Fibroblast of skin of right quadriceps (primary cell): ENCODE measurements around the gene HBP1.
"Not testable (repeated sequence)": the region's sequence is repeated elsewhere in the genome, so short reads cannot be mapped to it uniquely, and the experiment has no call there.

Source experiments
- DNase-seq: peaks from one replicate; pipeline ENCODE4 v3.0.0-alpha.2; 2013

HBP1 gene

DNA sequence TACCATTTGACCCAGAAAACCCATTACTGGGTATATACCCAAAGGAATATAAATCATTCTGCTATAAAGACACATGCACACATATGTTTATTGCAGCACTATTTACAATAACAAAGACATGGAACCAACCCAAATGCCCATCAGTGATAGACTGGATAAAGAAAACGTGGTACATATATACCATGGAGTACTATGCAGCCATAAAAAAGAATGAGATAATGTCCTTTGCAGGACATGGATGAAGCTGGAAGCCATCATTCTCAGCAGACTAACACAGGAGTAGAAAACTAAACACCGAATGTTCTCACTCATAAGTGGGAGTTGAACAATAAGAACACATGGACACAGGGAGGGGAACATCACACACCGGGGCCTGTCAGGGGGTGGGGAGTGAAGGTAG, 13.1 kb upstream of the HBP1 start:
- not testable (repeated sequence) for DNase-seq

GRCh38 chr7:107157091-107157490, 11.7 kb upstream of the HBP1 start:
- DNase-seq = no peak

DNA sequence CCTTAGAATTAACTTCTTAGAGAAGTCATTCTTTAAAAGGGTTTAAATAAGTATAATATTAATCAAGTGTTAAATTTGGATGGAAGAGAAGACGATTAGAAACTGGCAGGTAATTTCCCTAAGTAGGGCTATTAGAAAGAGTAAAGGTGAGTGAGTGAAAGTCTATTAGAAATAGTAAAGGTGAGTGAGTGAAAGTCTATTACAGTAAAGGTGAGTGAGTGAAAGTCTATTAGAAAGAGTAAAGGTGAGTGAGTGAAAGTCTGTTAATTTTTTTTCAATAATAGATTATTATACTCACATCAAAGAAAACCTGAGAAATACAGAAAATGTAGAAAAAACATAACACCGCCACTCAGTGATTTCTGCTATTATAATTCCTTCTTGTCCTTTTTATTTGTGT, 10.8 kb upstream of the HBP1 start:
- DNase-seq = no peak

GRCh38 chr7:107160389-107160788, 8.4 kb upstream of the HBP1 start:
- no peak for DNase-seq

DNA sequence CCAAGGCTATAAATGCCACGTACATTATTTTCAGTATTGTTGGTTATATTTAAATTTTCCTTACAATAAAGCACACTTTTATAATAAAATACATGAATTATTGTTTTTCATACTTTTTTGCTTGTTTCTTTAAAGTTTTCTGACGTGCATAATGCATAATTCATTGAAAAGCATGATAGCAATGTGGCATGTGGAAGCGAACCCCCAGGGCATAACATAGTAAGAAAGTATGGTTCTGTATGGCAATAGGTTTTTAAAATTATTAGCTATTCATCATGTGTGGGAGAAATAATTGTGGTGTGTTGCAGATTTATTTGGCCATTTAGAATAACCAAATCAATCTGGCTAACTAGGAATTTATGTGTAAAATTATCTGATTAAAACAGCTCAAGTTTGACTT, 7.4 kb upstream of the HBP1 start:
- DNase-seq = no peak

GRCh38 chr7:107162475-107162874, 6.3 kb upstream of the HBP1 start:
- DNase-seq = no peak

GRCh38 chr7:107164092-107164491, 4.7 kb upstream of the HBP1 start:
- DNase-seq = no peak

DNA sequence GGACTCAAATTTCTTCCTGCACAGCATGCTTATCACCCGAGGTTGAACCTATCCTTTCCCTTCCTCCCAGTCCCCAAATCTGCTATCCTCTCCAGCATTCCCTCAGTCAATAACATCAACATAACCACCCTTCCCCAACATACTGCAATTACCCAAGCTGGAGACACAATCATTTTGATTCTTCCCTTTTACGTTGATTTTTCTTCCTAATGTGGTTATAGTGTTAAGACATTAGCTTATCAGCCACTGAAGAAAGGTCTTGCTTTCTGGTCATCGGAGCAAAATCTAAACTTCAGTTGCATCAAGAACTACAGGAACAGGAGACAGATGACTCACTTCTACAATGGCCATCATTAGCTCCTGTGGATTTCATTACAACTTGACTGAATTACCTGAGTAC, 3.5 kb upstream of the HBP1 start:
- no peak for DNase-seq

DNA sequence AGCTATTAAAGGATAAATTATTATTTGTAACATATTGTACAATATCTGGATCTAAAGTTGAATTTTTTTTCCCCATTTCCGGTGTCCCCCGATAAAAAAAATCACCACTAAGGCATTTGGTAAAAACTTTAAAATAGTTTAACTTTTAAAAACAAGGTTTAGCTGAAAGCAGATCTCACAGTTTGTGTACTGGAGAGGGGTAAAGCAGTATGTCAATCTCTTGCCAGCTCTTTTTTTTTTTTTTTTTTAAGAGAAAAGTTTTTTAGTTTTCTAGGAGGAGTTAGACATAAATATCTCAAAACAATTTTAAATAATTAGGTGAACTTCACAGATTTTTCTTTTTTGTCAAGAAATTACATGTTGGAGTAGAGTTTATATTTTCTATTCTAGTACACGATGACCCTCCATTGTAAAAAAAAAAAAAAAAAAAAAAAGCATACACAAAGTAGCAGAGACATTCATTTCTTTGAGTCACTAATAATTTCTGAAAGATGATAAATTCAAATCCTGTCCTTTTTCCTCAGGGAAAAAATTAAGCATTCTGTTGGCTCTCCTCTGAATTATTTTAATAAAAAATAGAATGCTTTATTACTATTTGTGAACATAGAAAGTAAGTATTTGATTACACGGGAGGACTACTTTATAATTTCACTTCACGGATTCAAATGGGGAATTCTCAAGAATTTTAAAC, 1.9 kb upstream of the HBP1 start:
- no peak for DNase-seq

DNA sequence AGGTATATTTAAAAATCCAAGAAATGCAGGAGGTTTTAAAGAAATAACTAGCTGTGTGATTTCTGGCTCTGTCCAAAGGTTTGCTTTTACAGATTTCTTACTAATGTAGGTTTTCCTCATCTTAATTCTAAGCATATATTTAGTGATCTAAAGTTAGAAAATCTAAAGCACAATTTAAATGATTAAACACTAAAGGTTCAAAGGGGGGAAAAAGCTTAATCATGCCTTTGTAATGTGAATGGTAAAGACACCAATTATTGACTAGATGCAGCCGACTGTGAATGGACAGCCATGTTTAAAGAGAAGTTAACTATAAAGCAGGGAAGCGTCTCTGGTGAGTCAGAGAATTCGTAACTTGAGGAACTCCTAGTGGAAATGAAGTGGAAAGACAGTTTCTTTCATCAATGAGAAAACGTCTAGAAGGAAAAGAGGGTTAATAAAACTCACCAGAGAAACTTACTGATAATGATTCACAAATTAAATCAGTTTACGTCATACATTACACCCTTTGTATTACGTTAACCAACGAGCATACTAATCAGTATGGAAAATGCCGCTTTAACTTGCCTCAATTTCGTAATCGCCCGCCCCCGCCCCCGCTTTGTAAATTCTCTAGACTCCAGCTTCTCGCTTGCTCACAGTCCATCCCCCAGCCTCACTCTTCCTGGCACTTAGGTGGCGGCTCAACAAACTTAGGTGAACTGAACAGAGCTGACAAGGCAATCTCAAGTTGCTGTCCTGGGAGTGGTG, 1.1 kb upstream of the HBP1 start:
- DNase-seq = peak; percentile 88

GRCh38 chr7:107169120-107170050, 582 bp downstream of the HBP1 start:
- peak; percentile 94 for DNase-seq

- no peak for DNase-seq
Observed at GRCh38 chr7:107170051-107170915, 1.5 kb downstream of the HBP1 start.

- DNase-seq = no peak
Observed at GRCh38 chr7:107171496-107171895, 2.7 kb downstream of the HBP1 start.

DNA sequence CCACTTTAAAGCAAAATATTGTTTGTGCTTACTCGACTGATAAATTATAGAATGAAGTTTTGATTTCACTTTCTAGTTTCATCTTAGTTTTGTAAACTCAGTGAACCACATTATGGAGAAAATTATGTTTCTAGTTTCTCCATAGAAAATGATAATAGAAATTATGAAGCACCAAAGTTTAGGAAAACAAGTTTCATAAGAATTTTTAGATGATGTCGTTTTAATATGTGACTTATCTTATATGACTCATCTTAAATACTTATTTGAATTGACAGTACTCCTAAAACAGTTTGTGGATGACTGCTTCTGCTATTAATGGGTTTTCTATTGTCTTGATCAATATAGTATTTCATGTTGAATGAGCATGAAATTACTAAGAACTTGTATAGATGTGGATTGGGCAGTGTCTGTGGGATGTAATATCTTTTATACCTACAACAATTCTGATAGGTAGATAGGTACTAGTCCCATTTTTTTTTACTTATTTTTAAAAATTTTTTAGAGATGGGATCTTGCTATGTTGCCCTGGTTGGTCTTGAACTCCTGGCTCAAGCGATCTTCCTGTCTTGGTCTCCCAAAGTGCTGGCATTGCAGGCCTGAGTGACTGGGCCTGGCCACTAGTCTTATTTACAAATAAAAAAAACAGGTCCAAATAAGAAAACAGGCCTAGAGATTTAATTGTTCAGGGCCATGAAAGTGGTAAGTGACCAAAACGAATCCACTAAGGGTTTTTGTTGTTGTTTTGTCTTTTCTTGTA, 3.7 kb downstream of the HBP1 start:
- no peak for DNase-seq

GRCh38 chr7:107173191-107173590, 4.4 kb downstream of the HBP1 start:
- no peak for DNase-seq

GRCh38 chr7:107173691-107174406, 5.0 kb downstream of the HBP1 start:
- no peak for DNase-seq

DNA sequence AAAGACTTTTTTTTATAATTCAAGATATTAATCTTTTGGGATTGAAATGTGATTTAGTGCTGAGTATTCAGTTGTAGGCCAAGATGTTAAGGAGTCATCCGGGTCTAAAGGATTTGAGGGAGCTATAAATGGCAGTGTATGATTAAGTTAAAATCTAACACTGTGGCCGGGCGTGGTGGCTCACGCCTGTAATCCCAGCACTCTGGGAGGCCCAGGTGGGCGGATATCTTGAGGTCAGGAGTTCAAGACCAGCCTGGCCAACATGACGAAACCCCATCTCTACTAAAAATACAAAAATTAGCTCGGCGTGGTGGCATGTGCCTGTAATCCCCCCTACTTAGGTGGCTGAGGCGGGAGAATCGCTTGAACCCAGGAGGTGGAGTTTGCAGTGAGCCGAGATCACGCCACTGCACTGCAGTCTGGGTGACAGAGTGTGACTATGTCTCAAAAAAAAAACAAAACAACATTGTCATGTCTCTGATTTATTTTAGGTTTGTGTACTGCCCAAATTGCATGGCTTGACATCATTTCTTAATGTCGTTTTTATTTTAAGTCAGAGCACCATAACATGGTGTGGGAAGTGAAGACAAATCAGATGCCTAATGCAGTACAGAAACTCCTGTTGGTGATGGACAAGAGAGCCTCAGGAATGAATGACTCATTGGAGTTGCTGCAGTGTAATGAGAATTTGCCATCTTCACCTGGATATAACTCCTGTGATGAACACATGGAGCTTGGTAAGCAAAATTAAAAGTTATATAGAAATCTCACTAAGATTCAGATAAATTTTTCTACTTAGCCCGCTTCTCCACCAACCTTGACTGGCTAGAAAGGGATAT, 10.7 kb downstream of the HBP1 start:
- DNase-seq = peak; percentile 44

- peak; percentile 88 for DNase-seq
Observed at GRCh38 chr7:107180378-107180777, 11.6 kb downstream of the HBP1 start.

- DNase-seq = no peak
Observed at GRCh38 chr7:107181172-107181571, 12.4 kb downstream of the HBP1 start.

DNA sequence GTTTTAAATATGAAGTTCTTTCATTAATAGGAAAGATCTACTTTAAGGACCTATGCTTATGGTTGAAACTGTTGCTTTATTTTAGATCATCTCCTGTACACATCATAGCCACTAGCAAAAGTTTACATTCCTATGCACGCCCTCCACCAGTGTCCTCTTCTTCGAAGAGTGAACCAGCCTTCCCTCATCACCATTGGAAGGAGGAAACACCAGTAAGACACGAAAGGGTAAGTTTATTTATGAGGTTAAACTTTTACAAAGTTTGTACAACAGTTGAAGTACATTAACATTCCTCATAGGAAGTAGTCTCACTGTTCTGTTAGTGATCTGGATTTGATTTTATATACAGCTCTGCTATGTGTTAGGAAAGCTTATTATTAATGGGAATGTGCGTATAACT, 16.9 kb downstream of the HBP1 start:
- no peak for DNase-seq
